Neutrophil (primary cell): ENCODE data around the gene ITPK1.
"Not testable (repeated sequence)": the region's sequence is repeated elsewhere in the genome, so short reads cannot be mapped to it uniquely, and the experiment has no call there.

Experiments used
- H3K27ac ChIP-seq: fragments of 200-600 bp; sonication (generic); 2 replicates; pipeline ENCODE4 v1.5.1; 2016; ENCODE audit warnings: mild to moderate bottlenecking, moderate library complexity
- H3K27me3 ChIP-seq: fragments of 200-600 bp; sonication (generic); 2 replicates; pipeline ENCODE4 v1.6.0; 2016; ENCODE audit warnings: mild to moderate bottlenecking
- H3K36me3 ChIP-seq: fragments of 200-600 bp; sonication (generic); 2 replicates; pipeline ENCODE4 v1.5.1; 2017
- H3K4me1 ChIP-seq, 2 experiments: fragments of 200-600 bp in 1 of 2; sonication (generic) in 1 of 2; 1 replicate in 1 of 2; 2 replicates in 1 of 2; pipeline versions ENCODE4 v1.5.1 to v1.6.1; 2013 to 2016; ENCODE audit warnings: low read depth in 1 of 2, low read length in 1 of 2, mild to moderate bottlenecking in 1 of 2, moderate library complexity in 1 of 2; ENCODE audit not compliant: control insufficient read depth in 1 of 2, insufficient read depth in 1 of 2
- H3K4me3 ChIP-seq, 2 experiments: fragments of 200-600 bp in 1 of 2; sonication (generic) in 1 of 2; 1 replicate in 1 of 2; 2 replicates in 1 of 2; pipeline ENCODE4 v1.5.1; 2013 to 2016; ENCODE audit warnings: low read depth in 1 of 2, low read length in 1 of 2, mild to moderate bottlenecking in 1 of 2, moderate library complexity in 1 of 2
- H3K9me3 ChIP-seq: fragments of 200-600 bp; sonication (generic); 2 replicates; pipeline ENCODE4 v1.5.1; 2016
- TF ChIP-seq, protein P1 (sequence below): fragments of 200-600 bp; sonication (generic); IDR thresholded peaks from 2 replicates; pipeline ENCODE4 v1.5.1; 2016; ENCODE audit warnings: antibody characterized with exemption

Gene ITPK1

DNA sequence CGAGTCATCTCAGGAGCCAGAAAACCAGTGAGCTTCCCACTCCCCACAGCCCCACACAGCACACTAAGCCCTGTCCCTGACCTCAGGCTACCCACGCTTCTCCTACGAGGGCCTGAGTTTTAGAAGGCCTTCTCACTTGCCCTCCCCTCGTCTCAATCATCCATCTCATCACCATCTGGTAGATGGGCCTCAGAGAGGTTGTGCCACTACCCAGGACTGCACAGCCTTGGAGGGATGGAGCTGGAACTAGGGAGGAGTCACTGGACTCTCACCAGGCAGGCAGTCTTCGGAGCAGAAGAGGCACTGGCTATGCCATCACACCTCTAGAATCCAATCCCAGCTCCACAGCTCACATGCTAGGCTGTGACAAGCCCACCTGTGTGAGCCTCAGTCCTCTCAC lies 52.3 kb downstream of the ITPK1 start:
- Histone ChIP-seq H3K9me3 (no peaks in the 10 kb centered on the region), H3K4me3 (no peak overlapping the region), H3K27ac (peak overlapping the region; percentile 2), H3K36me3 (no peaks in the 10 kb centered on the region), H3K27me3 (no peaks in the 10 kb centered on the region), H3K4me1 (peaks cover 22 to 34% of the 10 kb centered on the region in 2 experiments)
- TF ChIP-seq, protein P1, sequence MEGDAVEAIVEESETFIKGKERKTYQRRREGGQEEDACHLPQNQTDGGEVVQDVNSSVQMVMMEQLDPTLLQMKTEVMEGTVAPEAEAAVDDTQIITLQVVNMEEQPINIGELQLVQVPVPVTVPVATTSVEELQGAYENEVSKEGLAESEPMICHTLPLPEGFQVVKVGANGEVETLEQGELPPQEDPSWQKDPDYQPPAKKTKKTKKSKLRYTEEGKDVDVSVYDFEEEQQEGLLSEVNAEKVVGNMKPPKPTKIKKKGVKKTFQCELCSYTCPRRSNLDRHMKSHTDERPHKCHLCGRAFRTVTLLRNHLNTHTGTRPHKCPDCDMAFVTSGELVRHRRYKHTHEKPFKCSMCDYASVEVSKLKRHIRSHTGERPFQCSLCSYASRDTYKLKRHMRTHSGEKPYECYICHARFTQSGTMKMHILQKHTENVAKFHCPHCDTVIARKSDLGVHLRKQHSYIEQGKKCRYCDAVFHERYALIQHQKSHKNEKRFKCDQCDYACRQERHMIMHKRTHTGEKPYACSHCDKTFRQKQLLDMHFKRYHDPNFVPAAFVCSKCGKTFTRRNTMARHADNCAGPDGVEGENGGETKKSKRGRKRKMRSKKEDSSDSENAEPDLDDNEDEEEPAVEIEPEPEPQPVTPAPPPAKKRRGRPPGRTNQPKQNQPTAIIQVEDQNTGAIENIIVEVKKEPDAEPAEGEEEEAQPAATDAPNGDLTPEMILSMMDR: no peak

DNA sequence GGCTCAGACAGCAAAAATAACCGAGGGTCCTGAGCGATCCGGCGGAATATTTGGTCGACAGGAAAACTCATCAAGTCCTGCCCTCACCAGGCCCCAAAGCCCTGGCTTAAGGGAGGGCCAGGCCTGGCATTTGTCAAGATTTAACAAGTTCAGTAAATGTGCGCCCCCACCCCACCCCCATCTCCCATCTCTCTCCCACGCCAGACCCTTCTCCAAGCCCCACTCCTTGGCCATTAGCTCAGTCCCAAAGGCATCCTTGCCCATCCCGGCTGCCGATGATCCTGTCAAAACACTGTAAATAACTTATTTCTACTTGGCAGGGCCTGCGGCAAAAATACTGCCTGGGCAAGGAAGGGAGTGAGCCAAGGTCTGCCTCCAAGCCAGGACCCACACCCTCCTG lies 52.8 kb downstream of the ITPK1 start:
- no peaks in the 10 kb centered on the region for H3K36me3 ChIP-seq
- H3K4me3 ChIP-seq: no peak overlapping the region
- TF ChIP-seq, protein P1: no peak
- peak overlapping the region; percentile 78 for H3K27ac ChIP-seq
- no peaks in the 10 kb centered on the region for H3K9me3 ChIP-seq
- peaks cover 22 to 29% of the 10 kb centered on the region in 2 experiments for H3K4me1 ChIP-seq
- H3K27me3 ChIP-seq: no peaks in the 10 kb centered on the region

DNA sequence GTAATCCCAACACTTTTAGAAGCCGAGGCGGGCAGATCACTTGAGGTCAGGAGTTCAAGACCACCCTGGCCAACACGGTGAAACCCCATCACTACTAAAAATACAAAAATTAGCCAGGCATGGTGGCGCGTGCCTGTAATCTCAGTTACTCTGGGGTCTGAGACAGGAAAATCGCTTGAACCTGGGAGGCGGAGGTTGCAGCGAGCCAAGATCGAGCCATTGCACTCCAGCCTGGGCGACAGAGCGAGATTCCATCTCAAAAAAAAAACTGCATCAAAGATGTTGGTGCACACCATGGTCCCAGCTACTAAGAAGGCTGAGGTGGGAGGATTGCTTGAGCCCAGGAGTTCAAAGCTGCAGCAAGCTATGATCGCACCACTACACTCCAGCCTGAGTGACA lies 53.7 kb downstream of the ITPK1 start:
- Histone ChIP-seq H3K27ac (peak overlapping the region; percentile 78), H3K4me1 (peaks cover 22 to 29% of the 10 kb centered on the region in 2 experiments)
- not testable (repeated sequence) for H3K4me3 ChIP-seq, H3K36me3 ChIP-seq, H3K27me3 ChIP-seq, H3K9me3 ChIP-seq

DNA sequence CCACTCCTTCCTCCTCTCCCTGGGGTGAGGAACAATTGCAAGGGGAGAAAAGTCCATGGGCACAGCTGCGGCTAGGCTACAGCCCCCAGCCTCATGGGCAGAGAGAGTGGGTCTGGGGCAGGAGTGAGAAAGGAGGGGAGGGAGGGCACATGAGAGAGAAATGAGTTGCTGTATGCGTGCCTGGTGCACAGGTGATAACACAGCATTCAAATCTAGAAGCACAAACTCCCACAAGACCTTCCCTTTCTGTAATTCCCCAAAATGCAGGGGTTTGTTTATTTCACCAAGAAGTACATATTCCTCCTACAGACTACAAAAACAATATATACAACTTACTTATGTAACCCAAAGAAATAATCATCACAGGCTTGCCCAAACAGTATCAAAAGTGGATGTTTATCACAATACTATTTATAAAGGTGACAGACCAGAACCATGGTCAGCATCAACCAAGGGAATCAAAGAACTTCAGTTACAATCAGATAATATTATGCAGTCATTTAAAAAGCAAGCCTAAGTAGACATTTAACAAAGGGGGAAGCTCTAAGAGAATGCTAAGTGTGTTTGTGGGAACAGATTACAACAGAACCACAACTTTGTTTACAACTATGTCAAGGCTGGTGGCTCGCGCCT lies 54.2 kb downstream of the ITPK1 start:
- peak overlapping the region; percentile 78 for H3K27ac ChIP-seq
- no peak overlapping the region for H3K4me3 ChIP-seq
- H3K4me1 ChIP-seq: peaks cover 22 to 29% of the 10 kb centered on the region in 2 experiments
- TF ChIP-seq, protein P1: no peak
- no peaks in the 10 kb centered on the region for H3K27me3 ChIP-seq
- H3K36me3 ChIP-seq: no peaks in the 10 kb centered on the region
- no peaks in the 10 kb centered on the region for H3K9me3 ChIP-seq

DNA sequence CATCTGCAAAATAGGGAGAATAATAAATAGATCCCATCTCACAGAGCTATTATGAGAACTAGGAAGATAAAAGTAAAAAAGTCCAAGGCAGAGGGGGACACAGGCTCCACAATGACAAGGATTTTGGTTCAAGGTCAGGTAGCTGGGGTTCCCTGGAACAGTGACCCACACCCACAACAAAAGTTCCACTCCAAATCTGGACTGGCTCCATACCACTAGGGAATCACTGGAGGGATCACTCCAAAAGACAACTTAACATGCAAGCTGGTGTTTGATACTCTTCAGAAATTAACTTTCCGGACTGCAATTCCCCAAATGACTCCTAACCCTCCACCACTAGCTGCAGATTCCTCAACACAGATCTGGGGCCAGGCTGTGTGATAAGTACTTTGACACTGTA lies 54.9 kb downstream of the ITPK1 start:
- no peaks in the 10 kb centered on the region for H3K27me3 ChIP-seq
- no peak overlapping the region for H3K4me3 ChIP-seq
- H3K9me3 ChIP-seq: no peaks in the 10 kb centered on the region
- H3K27ac ChIP-seq: peak overlapping the region; percentile 78
- peaks cover 4% of the 10 kb centered on the region for H3K36me3 ChIP-seq
- TF ChIP-seq, protein P1: no peak
- H3K4me1 ChIP-seq: peaks cover 19 to 29% of the 10 kb centered on the region in 2 experiments

DNA sequence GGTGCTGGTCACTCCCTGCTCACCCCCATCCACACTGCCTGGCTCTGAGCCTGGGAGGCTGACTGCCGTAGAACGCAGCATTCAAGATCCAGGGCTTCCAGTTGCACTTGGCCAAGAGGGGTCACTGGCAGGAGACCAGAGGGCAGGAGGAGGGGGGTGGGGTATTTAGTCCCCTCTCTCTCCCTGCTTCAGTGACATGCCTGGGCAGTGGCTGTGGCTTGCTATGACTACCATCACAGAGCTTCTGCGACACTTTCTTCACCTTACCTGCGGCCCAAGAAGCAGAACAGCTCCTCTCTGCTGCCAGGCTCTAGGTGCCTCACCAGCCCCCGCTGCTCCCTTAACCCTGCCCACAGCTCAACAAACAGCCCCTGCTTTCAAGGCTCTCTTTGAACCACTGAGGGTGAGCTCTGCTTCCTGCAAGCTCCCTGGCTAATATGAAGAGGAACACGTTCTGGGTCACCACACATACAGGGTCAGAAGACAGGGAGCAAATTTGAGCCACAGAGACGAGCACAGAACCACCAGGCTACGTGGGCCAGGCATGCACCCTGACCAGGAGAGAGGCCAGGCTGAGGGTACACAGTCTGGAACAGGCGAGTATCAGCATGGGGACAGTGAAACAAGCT lies 55.7 kb downstream of the ITPK1 start:
- no peak overlapping the region for H3K4me3 ChIP-seq
- peaks cover 12% of the 10 kb centered on the region for H3K36me3 ChIP-seq
- TF ChIP-seq, protein P1: no peak
- H3K27me3 ChIP-seq: no peaks in the 10 kb centered on the region
- H3K4me1 ChIP-seq: peaks cover 19 to 29% of the 10 kb centered on the region in 2 experiments
- H3K27ac ChIP-seq: peak overlapping the region; percentile 78
- no peaks in the 10 kb centered on the region for H3K9me3 ChIP-seq
